H1 (cell line): ENCODE measurements around the gene L3MBTL4. TPM values are rescaled to one million over a fixed set of nuclear protein-coding genes. Genes with fewer than 3 reads are reported as not detected.

Experiments used
- ATF3 ChIP-seq: IDR thresholded peaks from 2 replicates; pipeline ENCODE4 v1.6.1; 2011; ENCODE audit warnings: low read depth, mild to moderate bottlenecking, low read length; ENCODE audit not compliant: insufficient read depth
- SUZ12 ChIP-seq: fragments of 200-600 bp; sonication (generic); IDR thresholded peaks from 2 replicates; pipeline ENCODE4 v1.6.1; 2012; ENCODE audit warnings: mild to moderate bottlenecking, inconsistent platforms, low read length, moderate library complexity, mixed read lengths
- polyA plus RNA-seq, 7 experiments: library from polyadenylated mRNA; depleted of rRNA in 3 of 7; stranded (reverse) in 5 of 7; unstranded in 2 of 7; fragments of >200 nt in 5 of 7; fragments of 200-250 nt in 2 of 7; gene quantifications; 1 replicate in 5 of 7; 2 replicates in 1 of 7; 4 replicates in 1 of 7; pipeline versions ENCODE4 v1.2.1 to v1.2.3, GENCODE V29; 2011 to 2013; ENCODE audit warnings: missing spikeins in 2 of 7, mixed read lengths in 2 of 7
- total RNA-seq: library from RNA; stranded (reverse); fragmentation: NEBNext Ultra II Directional; extraction: Animal tissue kit (Norgen Biotek cat#: 25700); gene quantifications from 2 replicates; pipeline ENCODE4 v1.2.1, GENCODE V29; 2021

Gene L3MBTL4
- total and polyA plus RNA-seq, 2 of the 8 experiments (the other 6 are each of a cell fraction or from before 2014, with no cell fraction given), result 1.0 to 2.1 TPM

- TF ChIP-seq ATF3 (no peak), SUZ12 (no peak)
Measured at GRCh38 chr18:6120820-6121279, 293.9 kb downstream of the L3MBTL4 start (continued).
